Occipital lobe (tissue), 2 donors: ENCODE measurements around the gene UNC5C. TPM values are rescaled to one million over a fixed set of nuclear protein-coding genes. Genes with fewer than 3 reads are reported as not detected.

Experiments used
- DNase-seq: peaks from one replicate; lab custom pipeline; 2025; lab: John Stamatoyannopoulos, UW
- total RNA-seq: library from RNA; depleted of rRNA; stranded (reverse); fragments of >200 nt; gene quantifications from one replicate; pipeline ENCODE4 v1.2.3, GENCODE V29; 2014

UNC5C gene
- total RNA-seq, 1 donor from 2014 or later = 23.7 TPM

GRCh38 chr4:95402299-95402698, 146.5 kb downstream of the UNC5C start:
- no peak for DNase-seq

GRCh38 chr4:95398217-95398616, 150.6 kb downstream of the UNC5C start:
- DNase-seq = no peak

- no peak for DNase-seq
Measured at GRCh38 chr4:95394752-95395306, 153.9 kb downstream of the UNC5C start.

GRCh38 chr4:95393821-95394220, 155.0 kb downstream of the UNC5C start:
- DNase-seq = no peak

GRCh38 chr4:95388911-95389310, 159.9 kb downstream of the UNC5C start:
- DNase-seq = no peak

GRCh38 chr4:95387719-95388118, 161.1 kb downstream of the UNC5C start:
- DNase-seq = no peak

GRCh38 chr4:95386410-95386809, 162.4 kb downstream of the UNC5C start:
- DNase-seq = no peak

GRCh38 chr4:95381843-95382580, 166.8 kb downstream of the UNC5C start:
- DNase-seq = no peak

GRCh38 chr4:95379633-95380032, 169.1 kb downstream of the UNC5C start:
- DNase-seq = no peak

- DNase-seq = no peak
Measured at GRCh38 chr4:95377366-95377900, 171.3 kb downstream of the UNC5C start.

- no peak for DNase-seq
Measured at GRCh38 chr4:95371476-95372224, 177.1 kb downstream of the UNC5C start.

GRCh38 chr4:95367824-95368223, 180.9 kb downstream of the UNC5C start:
- no peak for DNase-seq

- no peak for DNase-seq
Measured at GRCh38 chr4:95363966-95364365, 184.8 kb downstream of the UNC5C start.

GRCh38 chr4:95363559-95363925, 185.2 kb downstream of the UNC5C start:
- DNase-seq = no peak

GRCh38 chr4:95362906-95363558, 185.7 kb downstream of the UNC5C start:
- DNase-seq = no peak

- no peak for DNase-seq
Measured at GRCh38 chr4:95362066-95362465, 186.7 kb downstream of the UNC5C start.

- no peak for DNase-seq
Measured at GRCh38 chr4:95361696-95361965, 187.1 kb downstream of the UNC5C start.

GRCh38 chr4:95360906-95361695, 187.7 kb downstream of the UNC5C start:
- no peak for DNase-seq

GRCh38 chr4:95360256-95360903, 188.4 kb downstream of the UNC5C start:
- DNase-seq = no peak

- no peak for DNase-seq
Measured at GRCh38 chr4:95358421-95358820, 190.4 kb downstream of the UNC5C start.

- DNase-seq = no peak
Measured at GRCh38 chr4:95355021-95355420, 193.8 kb downstream of the UNC5C start.
